ENCODE data around the gene OLFM4.

The OLFM4 gene, protein sequence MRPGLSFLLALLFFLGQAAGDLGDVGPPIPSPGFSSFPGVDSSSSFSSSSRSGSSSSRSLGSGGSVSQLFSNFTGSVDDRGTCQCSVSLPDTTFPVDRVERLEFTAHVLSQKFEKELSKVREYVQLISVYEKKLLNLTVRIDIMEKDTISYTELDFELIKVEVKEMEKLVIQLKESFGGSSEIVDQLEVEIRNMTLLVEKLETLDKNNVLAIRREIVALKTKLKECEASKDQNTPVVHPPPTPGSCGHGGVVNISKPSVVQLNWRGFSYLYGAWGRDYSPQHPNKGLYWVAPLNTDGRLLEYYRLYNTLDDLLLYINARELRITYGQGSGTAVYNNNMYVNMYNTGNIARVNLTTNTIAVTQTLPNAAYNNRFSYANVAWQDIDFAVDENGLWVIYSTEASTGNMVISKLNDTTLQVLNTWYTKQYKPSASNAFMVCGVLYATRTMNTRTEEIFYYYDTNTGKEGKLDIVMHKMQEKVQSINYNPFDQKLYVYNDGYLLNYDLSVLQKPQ

DNA sequence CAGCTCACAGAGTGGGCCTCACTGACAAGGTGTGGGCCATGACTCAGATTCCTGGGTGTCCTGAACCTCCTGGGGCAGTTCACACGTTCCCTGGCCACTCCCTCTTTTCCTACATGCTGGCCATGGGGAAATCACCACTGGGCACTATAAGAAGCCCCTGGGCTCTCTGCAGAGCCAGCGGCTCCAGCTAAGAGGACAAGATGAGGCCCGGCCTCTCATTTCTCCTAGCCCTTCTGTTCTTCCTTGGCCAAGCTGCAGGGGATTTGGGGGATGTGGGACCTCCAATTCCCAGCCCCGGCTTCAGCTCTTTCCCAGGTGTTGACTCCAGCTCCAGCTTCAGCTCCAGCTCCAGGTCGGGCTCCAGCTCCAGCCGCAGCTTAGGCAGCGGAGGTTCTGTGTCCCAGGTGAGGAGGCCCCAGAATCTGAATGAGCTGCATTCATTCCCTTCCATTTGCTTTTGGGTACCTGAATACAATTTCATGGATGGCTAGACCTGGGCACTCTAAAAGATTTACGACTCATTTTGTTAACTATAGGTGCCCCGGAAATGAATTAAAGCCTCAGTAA is at the start of gene OLFM4:
Gene OLFM4, plus strand, starts transcription at position 177 of the 567 bp plus-strand sequence. Its CDS starts 24 bp downstream, at position 201.
- no peak within 1 kb of the TSS for H3K9ac ChIP-seq (ENCODE audit: low read depth, low read length)
- H3K4me1 ChIP-seq (ENCODE audit: control insufficient read depth, insufficient read depth, low read length): 0 out of 2 replicates have a peak, but pooled peaks cover 6% of the 10 kb centered on the region
- H3K36me3 ChIP-seq (ENCODE audit: control insufficient read depth, insufficient read depth, low read length): no peaks in the 10 kb centered on the region
- H3K4me3 ChIP-seq (ENCODE audit: low read depth, low read length): no peak within 1 kb of the TSS
- no peaks in the 10 kb centered on the region for H3K27me3 ChIP-seq (ENCODE audit: control insufficient read depth, insufficient read depth, low read length)
- no peak within 1 kb of the TSS for H3K27ac ChIP-seq (ENCODE audit: low read depth, low read length)
- no peaks in the 10 kb centered on the region for H3K9me3 ChIP-seq (ENCODE audit: control insufficient read depth, insufficient read depth, low read length)

GRCh38 chr13:52978989-52979388 is 49.6 kb upstream of the OLFM4 start:
- Histone ChIP-seq H3K4me3 (ENCODE audit: low read depth, low read length) (no peak overlapping the region), H3K36me3 (ENCODE audit: control insufficient read depth, insufficient read depth, low read length) (no peaks in the 10 kb centered on the region), H3K9me3 (ENCODE audit: control insufficient read depth, insufficient read depth, low read length) (no peaks in the 10 kb centered on the region), H3K4me1 (ENCODE audit: control insufficient read depth, insufficient read depth, low read length) (peaks cover 9% of the 10 kb centered on the region), H3K9ac (ENCODE audit: low read depth, low read length) (no peak overlapping the region), H3K27ac (ENCODE audit: low read depth, low read length) (no peak overlapping the region), H3K27me3 (ENCODE audit: control insufficient read depth, insufficient read depth, low read length) (no peaks in the 10 kb centered on the region)

GRCh38 chr13:52980695-52981094 is 47.9 kb upstream of the OLFM4 start:
- H3K27me3 ChIP-seq (ENCODE audit: control insufficient read depth, insufficient read depth, low read length): no peaks in the 10 kb centered on the region
- H3K9me3 ChIP-seq (ENCODE audit: control insufficient read depth, insufficient read depth, low read length): no peaks in the 10 kb centered on the region
- no peaks in the 10 kb centered on the region for H3K36me3 ChIP-seq (ENCODE audit: control insufficient read depth, insufficient read depth, low read length)
- no peak overlapping the region for H3K4me3 ChIP-seq (ENCODE audit: low read depth, low read length)
- H3K4me1 ChIP-seq (ENCODE audit: control insufficient read depth, insufficient read depth, low read length): peaks cover 9% of the 10 kb centered on the region
- no peak overlapping the region for H3K27ac ChIP-seq (ENCODE audit: low read depth, low read length)
- H3K9ac ChIP-seq (ENCODE audit: low read depth, low read length): no peak overlapping the region

- Histone ChIP-seq H3K27me3 (ENCODE audit: control insufficient read depth, insufficient read depth, low read length) (no peaks in the 10 kb centered on the region), H3K27ac (ENCODE audit: low read depth, low read length) (no peak overlapping the region), H3K36me3 (ENCODE audit: control insufficient read depth, insufficient read depth, low read length) (no peaks in the 10 kb centered on the region), H3K9ac (ENCODE audit: low read depth, low read length) (no peak overlapping the region), H3K4me1 (ENCODE audit: control insufficient read depth, insufficient read depth, low read length) (peaks cover 8% of the 10 kb centered on the region), H3K9me3 (ENCODE audit: control insufficient read depth, insufficient read depth, low read length) (no peaks in the 10 kb centered on the region), H3K4me3 (ENCODE audit: low read depth, low read length) (no peak overlapping the region)
These were observed 44.8 kb upstream of the OLFM4 start for GRCh38 chr13:52983836-52984235.

DNA sequence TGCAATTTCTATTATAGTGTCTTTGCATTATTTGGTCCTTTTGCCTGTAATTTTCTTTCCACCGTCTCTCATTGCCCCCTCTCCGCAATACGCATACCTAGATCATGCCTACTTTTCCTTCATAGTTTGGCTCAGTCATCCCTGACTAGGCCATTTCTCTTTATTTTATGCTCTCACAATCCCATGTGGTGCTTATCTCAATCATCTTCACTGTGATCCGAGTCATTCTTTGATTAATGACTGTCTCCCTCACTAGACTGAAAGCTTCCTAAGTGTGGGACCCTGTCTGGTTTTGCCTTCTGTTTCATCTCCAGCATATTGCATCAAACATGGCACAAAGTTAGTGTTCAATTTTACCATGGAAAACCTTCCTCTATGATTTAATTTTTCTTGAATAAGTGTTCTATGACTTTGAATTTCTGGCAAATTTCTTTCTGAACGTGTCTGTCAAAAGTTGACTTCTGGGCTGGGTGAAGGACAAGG is 43.7 kb upstream of the OLFM4 start:
- H3K4me1 ChIP-seq (ENCODE audit: control insufficient read depth, insufficient read depth, low read length): no peaks in the 10 kb centered on the region
- H3K9ac ChIP-seq (ENCODE audit: low read depth, low read length): no peak overlapping the region
- no peak overlapping the region for H3K27ac ChIP-seq (ENCODE audit: low read depth, low read length)
- H3K9me3 ChIP-seq (ENCODE audit: control insufficient read depth, insufficient read depth, low read length): no peaks in the 10 kb centered on the region
- no peak overlapping the region for H3K4me3 ChIP-seq (ENCODE audit: low read depth, low read length)
- no peaks in the 10 kb centered on the region for H3K27me3 ChIP-seq (ENCODE audit: control insufficient read depth, insufficient read depth, low read length)
- no peaks in the 10 kb centered on the region for H3K36me3 ChIP-seq (ENCODE audit: control insufficient read depth, insufficient read depth, low read length)

DNA sequence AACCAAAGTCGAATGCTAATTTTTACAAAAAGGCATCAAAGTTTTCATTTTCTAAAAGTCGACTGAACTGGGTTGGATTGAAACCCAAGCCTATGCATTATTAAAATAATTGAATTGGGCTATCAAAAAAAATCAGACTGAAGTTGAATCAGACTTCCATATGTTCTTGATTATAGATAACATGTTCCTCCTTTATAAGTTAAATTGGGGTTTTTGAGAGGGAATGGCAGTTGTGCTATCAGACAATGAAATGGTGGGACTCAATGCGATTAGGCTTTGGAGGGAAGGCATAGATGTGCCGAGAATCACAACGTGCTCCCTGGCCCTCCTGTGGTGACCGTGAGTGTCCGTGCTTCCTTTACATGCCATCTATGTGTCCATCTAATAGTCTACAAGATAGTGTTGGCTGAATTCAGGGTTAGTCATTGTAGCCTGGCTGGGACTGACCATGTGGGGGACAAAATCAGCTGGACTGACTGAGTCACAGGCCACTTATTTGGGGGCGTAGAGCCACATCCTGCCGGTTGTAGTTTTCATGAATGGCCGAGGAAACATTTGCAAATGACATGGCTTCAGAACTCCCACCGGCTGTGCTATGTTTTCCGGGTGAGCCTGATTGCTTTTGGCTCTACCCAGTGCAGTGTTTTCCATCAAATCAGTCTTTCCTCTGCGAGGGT is 37.1 kb upstream of the OLFM4 start:
- no peaks in the 10 kb centered on the region for H3K36me3 ChIP-seq (ENCODE audit: control insufficient read depth, insufficient read depth, low read length)
- H3K9me3 ChIP-seq (ENCODE audit: control insufficient read depth, insufficient read depth, low read length): no peaks in the 10 kb centered on the region
- no peak overlapping the region for H3K4me3 ChIP-seq (ENCODE audit: low read depth, low read length)
- H3K27ac ChIP-seq (ENCODE audit: low read depth, low read length): no peak overlapping the region
- no peaks in the 10 kb centered on the region for H3K27me3 ChIP-seq (ENCODE audit: control insufficient read depth, insufficient read depth, low read length)
- peaks cover 29% of the 10 kb centered on the region for H3K4me1 ChIP-seq (ENCODE audit: control insufficient read depth, insufficient read depth, low read length)
- no peak overlapping the region for H3K9ac ChIP-seq (ENCODE audit: low read depth, low read length)

DNA sequence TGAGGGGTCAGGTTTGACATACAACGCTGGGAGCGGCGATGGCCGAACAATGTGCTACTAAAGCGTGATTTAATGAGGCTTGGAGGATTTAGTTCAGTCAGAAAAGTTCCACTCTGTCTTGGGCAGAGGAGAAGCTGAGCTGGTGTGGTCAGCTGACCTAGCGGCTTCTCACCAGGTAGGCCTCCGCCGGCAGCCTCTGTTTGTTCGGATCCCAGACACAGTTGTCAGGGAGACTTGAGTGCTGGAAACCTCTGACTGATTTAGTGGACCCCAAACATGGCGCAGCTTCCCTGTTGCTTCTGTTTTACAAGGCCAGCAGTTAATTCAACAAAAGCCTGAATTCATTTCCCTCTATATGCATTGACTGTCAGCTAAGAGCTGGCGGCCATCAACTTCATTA is 36.5 kb upstream of the OLFM4 start:
- Histone ChIP-seq H3K4me1 (ENCODE audit: control insufficient read depth, insufficient read depth, low read length) (peaks cover 29% of the 10 kb centered on the region), H3K27ac (ENCODE audit: low read depth, low read length) (no peak overlapping the region), H3K27me3 (ENCODE audit: control insufficient read depth, insufficient read depth, low read length) (no peaks in the 10 kb centered on the region), H3K36me3 (ENCODE audit: control insufficient read depth, insufficient read depth, low read length) (no peaks in the 10 kb centered on the region), H3K9me3 (ENCODE audit: control insufficient read depth, insufficient read depth, low read length) (no peaks in the 10 kb centered on the region), H3K4me3 (ENCODE audit: low read depth, low read length) (no peak overlapping the region), H3K9ac (ENCODE audit: low read depth, low read length) (no peak overlapping the region)

DNA sequence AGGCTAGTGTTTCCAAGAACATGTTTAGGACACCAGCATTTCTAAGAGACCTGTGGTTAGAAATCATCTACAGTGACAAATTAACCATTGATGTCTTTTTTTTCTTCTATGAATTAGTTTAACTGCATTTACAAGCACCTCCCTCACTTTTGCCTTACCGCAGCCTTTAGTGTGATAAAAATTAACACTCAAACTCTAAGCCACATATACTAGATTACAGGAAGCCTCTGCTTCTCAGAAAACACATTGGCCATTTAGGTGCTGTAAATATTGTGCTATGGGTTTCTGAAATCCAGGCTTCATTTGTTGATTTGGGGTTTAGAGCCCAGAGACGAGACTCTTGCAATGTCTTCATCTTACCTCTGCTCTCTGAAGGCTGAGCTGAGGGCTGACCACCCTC is 34.6 kb upstream of the OLFM4 start:
- H3K4me1 ChIP-seq (ENCODE audit: control insufficient read depth, insufficient read depth, low read length): peaks cover 29% of the 10 kb centered on the region
- H3K36me3 ChIP-seq (ENCODE audit: control insufficient read depth, insufficient read depth, low read length): no peaks in the 10 kb centered on the region
- H3K27me3 ChIP-seq (ENCODE audit: control insufficient read depth, insufficient read depth, low read length): no peaks in the 10 kb centered on the region
- no peaks in the 10 kb centered on the region for H3K9me3 ChIP-seq (ENCODE audit: control insufficient read depth, insufficient read depth, low read length)
- H3K4me3 ChIP-seq (ENCODE audit: low read depth, low read length): no peak overlapping the region
- H3K9ac ChIP-seq (ENCODE audit: low read depth, low read length): no peak overlapping the region
- no peak overlapping the region for H3K27ac ChIP-seq (ENCODE audit: low read depth, low read length)

DNA sequence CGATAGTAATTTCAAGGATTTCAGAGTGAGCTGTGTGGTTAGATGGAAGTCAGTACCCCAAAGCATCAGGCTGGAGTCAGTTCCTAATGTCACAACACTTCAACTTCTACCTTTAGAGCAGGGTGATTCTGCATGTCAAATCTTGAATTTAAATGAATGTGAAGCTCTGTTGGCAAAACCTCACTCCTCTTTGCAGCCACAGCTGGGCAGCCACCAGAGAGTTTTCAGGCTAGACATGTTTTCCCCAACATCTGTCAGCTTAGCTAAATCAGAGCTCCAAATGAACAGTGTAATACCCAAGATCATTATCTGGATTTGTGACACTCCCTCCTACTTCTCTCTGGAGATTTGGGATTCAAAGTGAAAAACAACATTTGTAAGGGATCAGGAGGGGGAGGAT is 33.7 kb upstream of the OLFM4 start:
- peaks cover 29% of the 10 kb centered on the region for H3K4me1 ChIP-seq (ENCODE audit: control insufficient read depth, insufficient read depth, low read length)

DNA sequence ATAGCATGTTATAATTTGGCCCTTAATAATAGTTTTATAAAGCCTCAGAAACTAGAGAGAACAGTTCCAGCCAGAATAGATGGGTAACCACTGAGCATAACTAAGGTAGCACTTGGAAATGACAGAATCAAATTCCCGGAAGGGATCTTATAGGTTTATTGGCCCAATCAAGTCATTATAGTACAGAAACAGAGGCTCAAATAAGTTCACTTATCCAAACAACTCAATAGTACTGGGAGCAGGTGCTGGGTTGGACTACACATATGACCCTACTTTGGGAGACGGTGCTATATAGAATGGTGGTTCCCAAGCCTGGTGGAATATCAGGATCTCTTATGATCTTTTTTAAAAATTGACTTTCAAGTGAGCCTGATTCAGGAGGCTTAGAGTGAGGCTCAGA is 32.7 kb upstream of the OLFM4 start:
- Histone ChIP-seq H3K9me3 (ENCODE audit: control insufficient read depth, insufficient read depth, low read length) (no peaks in the 10 kb centered on the region), H3K4me3 (ENCODE audit: low read depth, low read length) (no peak overlapping the region), H3K27ac (ENCODE audit: low read depth, low read length) (no peak overlapping the region), H3K9ac (ENCODE audit: low read depth, low read length) (no peak overlapping the region), H3K27me3 (ENCODE audit: control insufficient read depth, insufficient read depth, low read length) (no peaks in the 10 kb centered on the region), H3K36me3 (ENCODE audit: control insufficient read depth, insufficient read depth, low read length) (no peaks in the 10 kb centered on the region), H3K4me1 (ENCODE audit: control insufficient read depth, insufficient read depth, low read length) (peaks cover 29% of the 10 kb centered on the region)

More for the DNA sequence above, 33.7 kb upstream of the OLFM4 start:
- Histone ChIP-seq H3K27me3 (ENCODE audit: control insufficient read depth, insufficient read depth, low read length) (no peaks in the 10 kb centered on the region), H3K9ac (ENCODE audit: low read depth, low read length) (no peak overlapping the region), H3K27ac (ENCODE audit: low read depth, low read length) (no peak overlapping the region), H3K9me3 (ENCODE audit: control insufficient read depth, insufficient read depth, low read length) (no peaks in the 10 kb centered on the region), H3K4me3 (ENCODE audit: low read depth, low read length) (no peak overlapping the region), H3K36me3 (ENCODE audit: control insufficient read depth, insufficient read depth, low read length) (no peaks in the 10 kb centered on the region)

All from HUES48 (cell line).